ENCODE data around the gene ALPL. TPM values are rescaled to one million over a fixed set of nuclear protein-coding genes. Genes with fewer than 3 reads are reported as not detected.

Gene ALPL
- total RNA-seq, 2 experiments from 2014 or later, result not detected

DNA sequence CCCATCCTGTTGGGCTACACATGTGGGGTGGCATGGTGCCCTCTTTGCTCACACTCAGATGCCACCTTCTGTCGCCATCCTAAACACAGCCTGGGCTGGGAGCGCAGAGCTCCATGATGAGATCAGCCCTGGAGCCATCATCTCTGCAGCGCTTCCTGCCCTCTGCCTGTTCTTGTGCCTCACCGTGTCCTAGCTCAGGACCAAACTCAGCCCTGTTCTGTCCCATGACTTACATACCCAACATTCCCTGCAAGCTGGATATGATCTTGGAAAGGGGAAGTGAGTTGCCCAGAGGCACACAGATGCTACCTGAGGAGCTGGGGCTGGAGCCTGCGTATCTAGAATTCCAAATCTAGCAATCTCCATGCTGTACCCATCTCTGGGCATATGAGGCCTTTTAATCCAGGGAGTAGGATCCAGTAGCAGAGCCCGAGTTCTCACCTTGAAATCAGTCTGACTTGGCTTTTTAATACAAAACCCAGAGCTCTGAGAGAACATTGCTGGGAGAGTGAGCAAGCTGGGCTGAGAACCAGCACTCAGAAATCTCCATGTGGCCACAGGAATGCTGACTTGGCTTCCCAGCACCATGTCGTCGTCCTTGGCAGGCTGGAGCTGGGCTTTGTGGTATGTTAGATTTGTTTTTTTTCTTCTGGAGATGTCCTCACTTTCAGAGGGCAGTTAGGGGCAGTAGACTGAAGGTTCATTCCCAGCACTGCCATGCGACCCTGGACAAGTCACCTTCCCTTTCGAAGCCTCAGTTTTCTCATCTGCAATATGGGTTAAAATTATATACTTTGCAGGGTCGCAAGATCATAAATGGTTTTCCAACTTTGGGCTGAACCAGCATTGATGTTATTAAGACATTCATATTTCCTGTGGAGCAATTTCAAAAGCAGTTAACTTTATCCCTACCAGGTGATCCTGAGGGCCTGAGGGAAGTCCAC is 2.6 kb downstream of the ALPL start:
- intact Hi-C loops (cut with micrococcal nuclease), result no loop called here

DNA sequence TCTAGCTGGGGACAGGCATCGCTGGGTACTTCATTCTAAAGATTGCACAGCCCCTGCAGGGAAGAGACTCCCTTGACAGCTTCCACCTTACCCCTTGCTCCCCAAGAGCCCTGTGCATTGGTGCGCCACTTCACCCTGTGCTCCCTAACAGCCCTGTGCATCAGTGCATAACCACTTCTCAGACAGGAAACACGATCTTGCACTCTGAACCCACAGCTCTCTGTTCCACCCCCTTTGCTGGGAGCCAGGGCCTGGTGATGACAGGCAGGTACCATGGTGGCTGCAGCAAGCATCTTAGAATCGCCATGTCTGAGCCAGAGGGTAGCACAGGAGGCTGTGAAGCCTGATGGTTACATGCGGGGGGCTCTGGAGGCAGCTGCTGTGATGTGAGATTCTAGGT is 5.0 kb downstream of the ALPL start:
- intact Hi-C loops (cut with micrococcal nuclease), result no loop called here
- ChIA-PET POLR2A (no interaction called here), CTCF (no interaction called here)
- Mint-ChIP-seq H3K27me3 (peaks cover 24% of the 10 kb centered on the region), H3K4me1 (ENCODE audit: low read depth) (no peaks in the 10 kb centered on the region), H3K4me3 (no peak overlapping the region), H3K36me3 (ENCODE audit: low read depth) (no peaks in the 10 kb centered on the region), H3K27ac (no peak overlapping the region), H3K9me3 (no peaks in the 10 kb centered on the region)
- TF ChIP-seq, protein P1, sequence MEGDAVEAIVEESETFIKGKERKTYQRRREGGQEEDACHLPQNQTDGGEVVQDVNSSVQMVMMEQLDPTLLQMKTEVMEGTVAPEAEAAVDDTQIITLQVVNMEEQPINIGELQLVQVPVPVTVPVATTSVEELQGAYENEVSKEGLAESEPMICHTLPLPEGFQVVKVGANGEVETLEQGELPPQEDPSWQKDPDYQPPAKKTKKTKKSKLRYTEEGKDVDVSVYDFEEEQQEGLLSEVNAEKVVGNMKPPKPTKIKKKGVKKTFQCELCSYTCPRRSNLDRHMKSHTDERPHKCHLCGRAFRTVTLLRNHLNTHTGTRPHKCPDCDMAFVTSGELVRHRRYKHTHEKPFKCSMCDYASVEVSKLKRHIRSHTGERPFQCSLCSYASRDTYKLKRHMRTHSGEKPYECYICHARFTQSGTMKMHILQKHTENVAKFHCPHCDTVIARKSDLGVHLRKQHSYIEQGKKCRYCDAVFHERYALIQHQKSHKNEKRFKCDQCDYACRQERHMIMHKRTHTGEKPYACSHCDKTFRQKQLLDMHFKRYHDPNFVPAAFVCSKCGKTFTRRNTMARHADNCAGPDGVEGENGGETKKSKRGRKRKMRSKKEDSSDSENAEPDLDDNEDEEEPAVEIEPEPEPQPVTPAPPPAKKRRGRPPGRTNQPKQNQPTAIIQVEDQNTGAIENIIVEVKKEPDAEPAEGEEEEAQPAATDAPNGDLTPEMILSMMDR (IDR thresholded peaks at IDR 0.05), result no peak
- ATAC-seq, result no peak
- no peak for DNase-seq

More for the DNA sequence above, 2.6 kb downstream of the ALPL start:
- ATAC-seq (no peak), DNase-seq (no peak)
- H3K27ac Mint-ChIP-seq, result no peak overlapping the region
- no peaks in the 10 kb centered on the region for H3K9me3 Mint-ChIP-seq
- TF ChIP-seq, protein P1 (IDR thresholded peaks at IDR 0.05), result no peak
- H3K27me3 Mint-ChIP-seq, result peaks cover 39% of the 10 kb centered on the region
- H3K4me1 Mint-ChIP-seq (ENCODE audit: low read depth), result peaks cover 4% of the 10 kb centered on the region
- POLR2A ChIA-PET, result interaction anchor here (1.3 kb wide), 1 partner anchor 27 kb away, joined by 3 read pairs; no protein-coding TSS in a partner anchor
- no peaks in the 10 kb centered on the region for H3K36me3 Mint-ChIP-seq (ENCODE audit: low read depth)
- CTCF ChIA-PET, result interaction anchor here (1.0 to 2.1 kb wide), 6 partner anchors 12 to 280 kb away, joined by 3 to 8 read pairs (median 4); no protein-coding TSS in a partner anchor
- no peak overlapping the region for H3K4me3 Mint-ChIP-seq

DNA sequence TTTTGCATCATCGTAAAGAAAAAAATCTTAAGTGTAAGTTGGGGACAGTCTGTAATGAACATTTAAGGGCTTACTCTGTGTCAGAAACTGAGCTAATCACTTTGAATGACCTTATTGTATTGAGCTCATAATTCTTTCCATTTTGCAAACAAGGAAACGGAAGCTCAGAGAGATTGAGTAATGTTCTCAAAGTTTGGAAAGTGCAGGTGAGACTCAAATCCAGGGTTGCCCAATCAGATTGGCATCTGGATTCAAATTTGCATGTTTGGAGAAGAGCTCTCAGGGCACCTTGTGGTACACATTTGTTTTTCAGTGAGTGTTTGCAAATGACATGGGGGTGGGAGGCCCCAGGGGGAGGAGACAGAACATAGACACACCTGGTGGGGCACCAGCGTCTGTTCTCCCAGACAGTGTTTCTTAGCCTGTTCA is 8.0 kb downstream of the ALPL start:
- ATAC-seq (no peak), DNase-seq (no peak)
- CTCF ChIA-PET, result interaction anchor here (0.7 to 1.0 kb wide), 3 partner anchors 8 to 20 kb away, joined by 3 to 4 read pairs (median 4); partner anchors contain the start of gene ALPL
- peaks cover 5% of the 10 kb centered on the region for H3K27me3 Mint-ChIP-seq
- intact Hi-C loops (cut with micrococcal nuclease), result no loop called here
- H3K9me3 Mint-ChIP-seq, result no peaks in the 10 kb centered on the region
- no peak overlapping the region for H3K27ac Mint-ChIP-seq
- POLR2A ChIA-PET, result no interaction called here
- no peaks in the 10 kb centered on the region for H3K36me3 Mint-ChIP-seq (ENCODE audit: low read depth)
- TF ChIP-seq, protein P1 (IDR thresholded peaks at IDR 0.05), result no peak
- H3K4me1 Mint-ChIP-seq (ENCODE audit: low read depth), result no peaks in the 10 kb centered on the region
- no peak overlapping the region for H3K4me3 Mint-ChIP-seq

GRCh38 chr1:21517660-21518480 is 8.6 kb downstream of the ALPL start:
- Mint-ChIP-seq H3K9me3 (no peaks in the 10 kb centered on the region), H3K36me3 (ENCODE audit: low read depth) (no peaks in the 10 kb centered on the region), H3K27ac (no peak overlapping the region), H3K4me3 (no peak overlapping the region), H3K4me1 (ENCODE audit: low read depth) (no peaks in the 10 kb centered on the region), H3K27me3 (peaks cover 4% of the 10 kb centered on the region)
- DNase-seq (no peak), ATAC-seq (no peak)
- TF ChIP-seq, protein P1 (IDR thresholded peaks at IDR 0.05), result no peak
- CTCF ChIA-PET, result interaction anchor here (0.6 to 1.0 kb wide), 3 partner anchors 9 to 99 kb away, joined by 3 to 4 read pairs (median 3); partner anchors contain the start of gene ALPL
- intact Hi-C loops (cut with micrococcal nuclease), result no loop called here
- POLR2A ChIA-PET, result no interaction called here
